ENCODE results near the gene TOE1. TPM values are rescaled to one million over a fixed set of nuclear protein-coding genes. Genes with fewer than 3 reads are reported as not detected.

Gene TOE1
- total RNA-seq, 1 donor from 2014 or later = 12.3 TPM

DNA sequence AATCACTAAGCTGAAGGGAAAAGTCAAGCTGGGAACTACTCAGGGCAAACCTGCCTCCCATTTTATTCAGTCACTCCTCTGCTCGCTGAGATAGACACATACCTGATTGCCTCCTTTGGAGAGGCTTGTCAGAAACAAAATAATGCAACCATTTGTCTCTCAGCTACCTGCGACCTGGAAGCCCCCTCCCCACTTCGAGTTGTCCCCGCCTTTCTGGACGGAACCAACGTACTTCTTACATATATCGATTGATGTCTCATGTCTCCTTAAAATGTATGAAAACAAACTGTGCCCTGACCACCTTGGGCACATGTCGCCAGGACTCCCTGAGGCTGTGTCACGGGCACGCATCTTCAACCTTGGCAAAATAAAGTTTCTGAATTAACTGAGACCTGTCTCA, 34.7 kb upstream of the TOE1 start:
- DNase-seq (ENCODE audit: low spot score, unreplicated experiment) = no peak
- H3K27ac Mint-ChIP-seq = no peak overlapping the region
- no peaks in the 10 kb centered on the region for H3K36me3 Mint-ChIP-seq (ENCODE audit: insufficient read depth)
- no peaks in the 10 kb centered on the region for H3K9me3 Mint-ChIP-seq (ENCODE audit: low read depth)
- H3K4me3 Mint-ChIP-seq (ENCODE audit: low read depth) = peak overlapping the region; percentile 92
- H3K4me1 Mint-ChIP-seq (ENCODE audit: low read depth) = peaks cover 8% of the 10 kb centered on the region
- H3K27me3 Mint-ChIP-seq = peaks cover 5% of the 10 kb centered on the region
- TF ChIP-seq, protein P1, sequence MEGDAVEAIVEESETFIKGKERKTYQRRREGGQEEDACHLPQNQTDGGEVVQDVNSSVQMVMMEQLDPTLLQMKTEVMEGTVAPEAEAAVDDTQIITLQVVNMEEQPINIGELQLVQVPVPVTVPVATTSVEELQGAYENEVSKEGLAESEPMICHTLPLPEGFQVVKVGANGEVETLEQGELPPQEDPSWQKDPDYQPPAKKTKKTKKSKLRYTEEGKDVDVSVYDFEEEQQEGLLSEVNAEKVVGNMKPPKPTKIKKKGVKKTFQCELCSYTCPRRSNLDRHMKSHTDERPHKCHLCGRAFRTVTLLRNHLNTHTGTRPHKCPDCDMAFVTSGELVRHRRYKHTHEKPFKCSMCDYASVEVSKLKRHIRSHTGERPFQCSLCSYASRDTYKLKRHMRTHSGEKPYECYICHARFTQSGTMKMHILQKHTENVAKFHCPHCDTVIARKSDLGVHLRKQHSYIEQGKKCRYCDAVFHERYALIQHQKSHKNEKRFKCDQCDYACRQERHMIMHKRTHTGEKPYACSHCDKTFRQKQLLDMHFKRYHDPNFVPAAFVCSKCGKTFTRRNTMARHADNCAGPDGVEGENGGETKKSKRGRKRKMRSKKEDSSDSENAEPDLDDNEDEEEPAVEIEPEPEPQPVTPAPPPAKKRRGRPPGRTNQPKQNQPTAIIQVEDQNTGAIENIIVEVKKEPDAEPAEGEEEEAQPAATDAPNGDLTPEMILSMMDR (IDR thresholded peaks at IDR 0.05; ENCODE audit: unreplicated experiment) = no peak

DNA sequence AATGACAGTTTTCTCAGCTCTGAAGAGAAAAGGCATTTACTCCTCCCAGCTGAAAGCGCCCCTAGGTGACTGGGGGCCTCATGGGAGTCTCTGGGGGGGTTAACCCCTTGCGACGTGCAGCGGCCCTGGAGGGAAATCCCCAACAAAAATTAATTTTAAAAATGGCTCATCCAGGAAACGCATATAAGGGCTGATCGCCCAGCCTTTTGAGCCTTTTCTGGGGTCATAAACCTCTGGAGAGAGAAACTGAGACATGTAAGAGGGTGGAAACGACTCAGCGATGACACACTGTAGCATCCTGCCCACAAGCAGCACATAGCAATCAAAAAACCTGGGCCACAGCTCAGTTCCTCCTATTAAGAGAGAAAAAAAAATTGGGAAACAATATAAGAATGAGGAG, 33.7 kb upstream of the TOE1 start:
- Mint-ChIP-seq H3K4me3 (ENCODE audit: low read depth) (no peak overlapping the region), H3K36me3 (ENCODE audit: insufficient read depth) (no peaks in the 10 kb centered on the region)

DNA sequence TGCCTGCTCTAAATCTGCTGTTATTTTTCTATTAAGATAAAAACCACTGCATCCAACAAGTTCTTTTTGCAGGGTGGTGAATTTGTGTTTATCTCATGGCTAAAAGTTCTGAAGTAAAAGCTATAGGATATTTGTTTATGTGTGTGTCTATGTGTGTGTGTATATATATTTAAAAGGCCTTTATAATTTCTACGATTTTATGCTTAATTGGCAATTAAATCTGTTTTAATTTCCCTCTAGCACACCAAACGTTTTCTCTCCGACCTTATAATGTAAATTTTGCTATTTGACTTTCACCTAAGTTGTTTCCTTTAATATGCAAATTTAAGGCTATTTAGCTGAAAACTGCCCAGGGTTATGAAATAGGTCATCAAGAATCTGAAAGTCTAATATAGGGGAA, 33.1 kb upstream of the TOE1 start:
- H3K9me3 Mint-ChIP-seq (ENCODE audit: low read depth) = no peaks in the 10 kb centered on the region
- TF ChIP-seq, protein P1 (IDR thresholded peaks at IDR 0.05; ENCODE audit: unreplicated experiment) = no peak
- H3K4me1 Mint-ChIP-seq (ENCODE audit: low read depth) = peaks cover 8% of the 10 kb centered on the region
- DNase-seq (ENCODE audit: low spot score, unreplicated experiment) = no peak
- H3K4me3 Mint-ChIP-seq (ENCODE audit: low read depth) = no peak overlapping the region
- H3K27ac Mint-ChIP-seq = no peak overlapping the region
- peaks cover 5% of the 10 kb centered on the region for H3K27me3 Mint-ChIP-seq
- no peaks in the 10 kb centered on the region for H3K36me3 Mint-ChIP-seq (ENCODE audit: insufficient read depth)

More for the DNA sequence above, 33.7 kb upstream of the TOE1 start:
- TF ChIP-seq, protein P1 (IDR thresholded peaks at IDR 0.05; ENCODE audit: unreplicated experiment) = no peak
- Mint-ChIP-seq H3K9me3 (ENCODE audit: low read depth) (no peaks in the 10 kb centered on the region), H3K27ac (no peak overlapping the region), H3K27me3 (peaks cover 5% of the 10 kb centered on the region), H3K4me1 (ENCODE audit: low read depth) (peaks cover 8% of the 10 kb centered on the region)
- DNase-seq (ENCODE audit: low spot score, unreplicated experiment) = no peak

DNA sequence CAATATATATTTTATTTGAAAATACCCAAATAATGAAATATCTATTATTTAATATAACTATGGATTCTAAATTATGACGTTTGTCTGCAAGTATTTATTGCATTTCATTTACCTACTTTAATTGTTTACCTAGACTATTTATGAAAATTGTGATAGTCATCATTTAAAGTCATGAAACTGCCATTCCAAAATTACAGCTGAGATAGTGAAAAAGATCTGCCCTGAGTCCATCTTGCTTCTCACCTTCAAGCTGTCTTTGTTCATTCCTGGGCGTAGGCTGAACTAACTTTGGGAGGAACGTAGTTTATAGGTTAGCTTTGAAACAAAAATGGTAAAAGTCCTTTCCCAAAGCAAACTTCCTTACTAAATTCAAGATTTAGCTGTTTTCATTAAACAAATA, 25.7 kb upstream of the TOE1 start:
- H3K27ac Mint-ChIP-seq = no peak overlapping the region
- no peaks in the 10 kb centered on the region for H3K9me3 Mint-ChIP-seq (ENCODE audit: low read depth)
- TF ChIP-seq, protein P1 (IDR thresholded peaks at IDR 0.05; ENCODE audit: unreplicated experiment) = no peak
- H3K36me3 Mint-ChIP-seq (ENCODE audit: insufficient read depth) = no peaks in the 10 kb centered on the region
- H3K4me3 Mint-ChIP-seq (ENCODE audit: low read depth) = no peak overlapping the region
- H3K27me3 Mint-ChIP-seq = no peaks in the 10 kb centered on the region
- DNase-seq (ENCODE audit: low spot score, unreplicated experiment) = no peak
- no peaks in the 10 kb centered on the region for H3K4me1 Mint-ChIP-seq (ENCODE audit: low read depth)

DNA sequence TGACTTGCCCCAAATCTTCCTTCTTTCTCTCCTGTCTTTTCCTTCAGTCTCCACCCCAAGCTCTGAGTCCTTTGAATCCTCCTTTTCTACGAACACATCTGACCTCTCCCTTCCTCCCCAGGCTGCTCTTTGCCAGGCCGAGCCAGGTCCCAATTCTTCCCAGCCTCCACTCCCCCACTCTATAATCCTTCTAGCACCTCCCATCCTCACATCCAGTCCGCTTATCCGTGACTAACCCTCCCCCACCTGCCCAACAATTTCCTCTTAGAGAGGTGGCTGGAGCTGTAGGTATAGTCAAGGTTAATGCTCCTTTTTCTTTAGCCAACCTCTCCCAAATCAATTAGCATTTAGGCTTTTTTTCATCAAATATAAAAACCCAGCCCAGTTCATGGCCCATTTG, 22.8 kb upstream of the TOE1 start:
- H3K36me3 Mint-ChIP-seq (ENCODE audit: insufficient read depth) = no peaks in the 10 kb centered on the region
- H3K27ac Mint-ChIP-seq = no peak overlapping the region
- no peaks in the 10 kb centered on the region for H3K9me3 Mint-ChIP-seq (ENCODE audit: low read depth)
- TF ChIP-seq, protein P1 (IDR thresholded peaks at IDR 0.05; ENCODE audit: unreplicated experiment) = no peak
- H3K4me1 Mint-ChIP-seq (ENCODE audit: low read depth) = peaks cover 4% of the 10 kb centered on the region
- no peak for DNase-seq (ENCODE audit: low spot score, unreplicated experiment)
- no peak overlapping the region for H3K4me3 Mint-ChIP-seq (ENCODE audit: low read depth)
- H3K27me3 Mint-ChIP-seq = peaks cover 8% of the 10 kb centered on the region
